Measurements from ENCODE around the gene RWDD3.

DNA sequence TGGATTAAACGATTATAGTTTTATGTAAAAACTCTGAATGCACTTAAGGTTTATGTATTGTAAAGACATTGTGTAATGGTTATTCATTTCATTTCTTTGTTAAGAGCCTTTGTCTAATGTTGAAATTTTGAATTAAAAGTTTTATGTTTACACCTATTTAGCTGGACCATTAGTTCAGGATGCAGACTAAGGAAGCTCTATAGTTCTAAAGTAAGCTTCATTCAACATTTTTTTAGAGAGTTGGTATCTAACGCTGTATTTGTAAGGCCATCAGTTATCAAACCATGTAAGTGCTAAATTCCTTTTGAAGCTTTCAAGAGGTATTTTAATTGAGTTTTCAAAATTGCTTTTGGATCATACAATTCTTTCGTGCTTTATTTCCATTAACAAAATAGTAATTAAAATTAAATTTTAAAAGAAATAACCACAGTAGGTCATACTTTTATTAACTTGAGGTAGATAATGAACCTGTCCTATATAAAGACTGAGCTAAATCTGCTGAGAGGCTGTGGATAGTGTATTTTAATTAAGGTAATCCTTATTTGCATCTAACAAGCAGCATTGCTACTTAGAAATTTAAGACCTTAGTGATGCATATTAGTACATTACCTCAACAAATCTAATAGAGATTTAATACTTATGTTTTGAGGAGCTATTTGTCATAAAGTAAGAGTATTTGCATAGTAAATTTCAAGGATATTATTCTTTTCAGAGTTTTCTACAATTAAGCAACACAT lies 47.9 kb downstream of the RWDD3 start:
- TF ChIP-seq, protein P1, sequence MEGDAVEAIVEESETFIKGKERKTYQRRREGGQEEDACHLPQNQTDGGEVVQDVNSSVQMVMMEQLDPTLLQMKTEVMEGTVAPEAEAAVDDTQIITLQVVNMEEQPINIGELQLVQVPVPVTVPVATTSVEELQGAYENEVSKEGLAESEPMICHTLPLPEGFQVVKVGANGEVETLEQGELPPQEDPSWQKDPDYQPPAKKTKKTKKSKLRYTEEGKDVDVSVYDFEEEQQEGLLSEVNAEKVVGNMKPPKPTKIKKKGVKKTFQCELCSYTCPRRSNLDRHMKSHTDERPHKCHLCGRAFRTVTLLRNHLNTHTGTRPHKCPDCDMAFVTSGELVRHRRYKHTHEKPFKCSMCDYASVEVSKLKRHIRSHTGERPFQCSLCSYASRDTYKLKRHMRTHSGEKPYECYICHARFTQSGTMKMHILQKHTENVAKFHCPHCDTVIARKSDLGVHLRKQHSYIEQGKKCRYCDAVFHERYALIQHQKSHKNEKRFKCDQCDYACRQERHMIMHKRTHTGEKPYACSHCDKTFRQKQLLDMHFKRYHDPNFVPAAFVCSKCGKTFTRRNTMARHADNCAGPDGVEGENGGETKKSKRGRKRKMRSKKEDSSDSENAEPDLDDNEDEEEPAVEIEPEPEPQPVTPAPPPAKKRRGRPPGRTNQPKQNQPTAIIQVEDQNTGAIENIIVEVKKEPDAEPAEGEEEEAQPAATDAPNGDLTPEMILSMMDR (IDR thresholded peaks at IDR 0.05): no peak
- TF ChIP-seq POLR2A (IDR thresholded peaks at IDR 0.05): no peak
